Caco-2 (cell line): ENCODE measurements around the gene CLDN18. TPM values are rescaled to one million over a fixed set of nuclear protein-coding genes. Genes with fewer than 3 reads are reported as not detected.

ENCODE experiments used
- BruUV-seq: library from RNA; stranded (reverse); fragments of 400-500 nt; replicated peaks from 2 replicates; lab custom pipeline; 2021; lab: Mats Ljungman, UMichigan
- CTCF ChIA-PET: fragments of 300-600 bp; sonication (Branson Sonifier 250); formaldehyde crosslinking; loops from one replicate; lab custom pipeline; 2022; ENCODE audit warnings: antibody characterized with exemption; lab: Charles Lee
- POLR2A ChIA-PET: fragments of 300-600 bp; sonication (Branson Sonifier 250); formaldehyde crosslinking; loops from one replicate; lab custom pipeline; 2022; ENCODE audit warnings: antibody characterized with exemption; lab: Charles Lee
- DNase-seq, 2 experiments: peaks; one replicate each; pipeline versions ENCODE4 v3.0.0 to v3.0.0-alpha.2; 2020 to 2022
- H3K27me3 ChIP-seq: replicated peaks from 2 replicates; pipeline ENCODE4 v1.6.0; 2011; ENCODE audit warnings: low read length; ENCODE audit not compliant: control insufficient read depth, insufficient read depth
- H3K36me3 ChIP-seq: 2 replicates; pipeline ENCODE4 v1.5.1; 2011; ENCODE audit warnings: low read length; ENCODE audit not compliant: control insufficient read depth, insufficient read depth
- H3K4me1 ChIP-seq: fragments of 250-450 bp; sonication (Bioruptor Pico); 2 replicates; pipeline ENCODE4 v1.5.1; 2020; ENCODE audit warnings: mild to moderate bottlenecking
- H3K4me3 ChIP-seq: 2 replicates; pipeline ENCODE4 v1.5.1; 2011; ENCODE audit warnings: low read depth, mild to moderate bottlenecking, control low read depth, low read length
- H3K9me3 ChIP-seq: fragments of 250-450 bp; sonication (Bioruptor Pico); 2 replicates; pipeline ENCODE4 v1.5.1; 2020; ENCODE audit warnings: mild to moderate bottlenecking, moderate library complexity
- H3K27ac Mint-ChIP-seq: one replicate; pipeline ENCODE4 v1.8.0; 2022; ENCODE audit warnings: mixed read lengths; ENCODE audit not compliant: unreplicated experiment
- H3K27me3 Mint-ChIP-seq: one replicate; pipeline ENCODE4 v1.8.0; 2022; ENCODE audit warnings: mixed read lengths; ENCODE audit not compliant: insufficient read depth, unreplicated experiment
- H3K36me3 Mint-ChIP-seq: one replicate; pipeline ENCODE4 v1.8.0; 2022; ENCODE audit warnings: mild to moderate bottlenecking, mixed read lengths; ENCODE audit not compliant: insufficient read depth, unreplicated experiment
- H3K4me1 Mint-ChIP-seq: one replicate; pipeline ENCODE4 v1.8.0; 2022; ENCODE audit warnings: low read depth, mixed read lengths; ENCODE audit not compliant: unreplicated experiment
- H3K4me3 Mint-ChIP-seq: one replicate; pipeline ENCODE4 v1.8.0; 2022; ENCODE audit warnings: mild to moderate bottlenecking, moderate library complexity, mixed read lengths; ENCODE audit not compliant: unreplicated experiment
- H3K9me3 Mint-ChIP-seq: one replicate; pipeline ENCODE4 v1.8.0; 2022; ENCODE audit warnings: mixed read lengths; ENCODE audit not compliant: unreplicated experiment
- intact Hi-C: fragments of 100-400 bp; cut with micrococcal nuclease; formaldehyde crosslinking; loops from one replicate; pipeline ENCODE4 v1.10.0; 2022; ENCODE audit not compliant: unreplicated experiment
- total RNA-seq: library from RNA; stranded (reverse); gene quantifications from 2 replicates; pipeline ENCODE4 v1.2.3, GENCODE V29; 2022
- TF ChIP-seq, protein P1 (sequence below), 2 experiments: fragments of 200-600 bp in 1 of 2; IDR thresholded peaks; 1 replicate in 1 of 2; 2 replicates in 1 of 2; pipeline versions ENCODE4 v1.5.1 to v1.8.0; 2011 to 2022; ENCODE audit warnings: antibody characterized with exemption in 1 of 2, control low read depth in 1 of 2, inconsistent platforms in 1 of 2, low read depth in 1 of 2, low read length in 1 of 2, mild to moderate bottlenecking in 1 of 2, moderate library complexity in 1 of 2; ENCODE audit not compliant: insufficient read depth in 1 of 2, severe bottlenecking in 1 of 2, unreplicated experiment in 1 of 2

Gene CLDN18
- total RNA-seq, 1 experiment from 2014 or later: not detected

GRCh38 chr3:137987723-137988122 lies 22.2 kb upstream of the CLDN18 start:
- intact Hi-C loops: loop anchor here (2.0 to 5.0 kb wide), 2 partner anchors 17 to 50 kb away; no protein-coding TSS in a partner anchor
- no peaks in the 10 kb centered on the region for H3K9me3 ChIP-seq
- Mint-ChIP-seq H3K4me3 (no peak overlapping the region), H3K4me1 (peaks cover 14% of the 10 kb centered on the region), H3K27ac (no peak overlapping the region), H3K9me3 (peaks cover 4% of the 10 kb centered on the region), H3K36me3 (no peaks in the 10 kb centered on the region), H3K27me3 (no peaks in the 10 kb centered on the region)
- no peaks in the 10 kb centered on the region for H3K36me3 ChIP-seq
- no peak for DNase-seq
- peaks cover 17% of the 10 kb centered on the region for H3K4me1 ChIP-seq
- TF ChIP-seq, protein P1, sequence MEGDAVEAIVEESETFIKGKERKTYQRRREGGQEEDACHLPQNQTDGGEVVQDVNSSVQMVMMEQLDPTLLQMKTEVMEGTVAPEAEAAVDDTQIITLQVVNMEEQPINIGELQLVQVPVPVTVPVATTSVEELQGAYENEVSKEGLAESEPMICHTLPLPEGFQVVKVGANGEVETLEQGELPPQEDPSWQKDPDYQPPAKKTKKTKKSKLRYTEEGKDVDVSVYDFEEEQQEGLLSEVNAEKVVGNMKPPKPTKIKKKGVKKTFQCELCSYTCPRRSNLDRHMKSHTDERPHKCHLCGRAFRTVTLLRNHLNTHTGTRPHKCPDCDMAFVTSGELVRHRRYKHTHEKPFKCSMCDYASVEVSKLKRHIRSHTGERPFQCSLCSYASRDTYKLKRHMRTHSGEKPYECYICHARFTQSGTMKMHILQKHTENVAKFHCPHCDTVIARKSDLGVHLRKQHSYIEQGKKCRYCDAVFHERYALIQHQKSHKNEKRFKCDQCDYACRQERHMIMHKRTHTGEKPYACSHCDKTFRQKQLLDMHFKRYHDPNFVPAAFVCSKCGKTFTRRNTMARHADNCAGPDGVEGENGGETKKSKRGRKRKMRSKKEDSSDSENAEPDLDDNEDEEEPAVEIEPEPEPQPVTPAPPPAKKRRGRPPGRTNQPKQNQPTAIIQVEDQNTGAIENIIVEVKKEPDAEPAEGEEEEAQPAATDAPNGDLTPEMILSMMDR (IDR thresholded peaks at IDR 0.05; ENCODE audit: insufficient read depth in 1 of 2, low read depth in 1 of 2, low read length in 1 of 2, severe bottlenecking in 1 of 2, unreplicated experiment in 1 of 2): no peak
- no TSS peak for BruUV-seq
- H3K4me3 ChIP-seq: no peak overlapping the region
- POLR2A ChIA-PET: no interaction called here
- CTCF ChIA-PET: no interaction called here
- no peaks in the 10 kb centered on the region for H3K27me3 ChIP-seq

DNA sequence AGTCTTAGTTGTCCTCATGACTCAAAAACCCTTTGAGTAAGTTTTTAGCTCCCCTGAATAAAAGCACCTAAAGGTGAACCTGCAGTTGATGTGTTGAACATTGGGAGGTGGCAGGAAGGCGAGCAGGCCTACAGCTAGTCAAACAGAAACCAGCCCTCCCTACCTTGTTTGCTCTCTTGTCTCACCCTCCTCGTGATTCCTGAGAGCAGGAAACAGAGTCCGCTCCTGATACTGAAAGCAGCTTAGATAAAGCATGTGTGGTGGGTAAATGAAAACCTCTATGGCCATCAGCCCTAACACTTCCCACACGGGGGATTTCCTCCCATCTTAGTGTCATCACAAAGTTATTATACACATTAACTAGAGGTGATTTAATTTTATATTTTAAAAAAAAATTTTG lies 21.8 kb upstream of the CLDN18 start:
- TF ChIP-seq, protein P1 (IDR thresholded peaks at IDR 0.05; ENCODE audit: insufficient read depth in 1 of 2, low read depth in 1 of 2, low read length in 1 of 2, severe bottlenecking in 1 of 2, unreplicated experiment in 1 of 2): no peak
- CTCF ChIA-PET: no interaction called here
- Histone ChIP-seq H3K27me3 (no peaks in the 10 kb centered on the region), H3K4me1 (peaks cover 17% of the 10 kb centered on the region), H3K4me3 (no peak overlapping the region), H3K9me3 (no peaks in the 10 kb centered on the region), H3K36me3 (no peaks in the 10 kb centered on the region)
- POLR2A ChIA-PET: no interaction called here
- Mint-ChIP-seq H3K4me3 (no peak overlapping the region), H3K4me1 (peaks cover 14% of the 10 kb centered on the region), H3K36me3 (no peaks in the 10 kb centered on the region), H3K9me3 (no peaks in the 10 kb centered on the region), H3K27me3 (no peaks in the 10 kb centered on the region), H3K27ac (peak overlapping the region; percentile 42)
- intact Hi-C loops: loop anchor here (2.0 to 5.0 kb wide), 2 partner anchors 17 to 49 kb away; no protein-coding TSS in a partner anchor
- BruUV-seq: no TSS peak
- peak; percentile 35 to 50 for DNase-seq

DNA sequence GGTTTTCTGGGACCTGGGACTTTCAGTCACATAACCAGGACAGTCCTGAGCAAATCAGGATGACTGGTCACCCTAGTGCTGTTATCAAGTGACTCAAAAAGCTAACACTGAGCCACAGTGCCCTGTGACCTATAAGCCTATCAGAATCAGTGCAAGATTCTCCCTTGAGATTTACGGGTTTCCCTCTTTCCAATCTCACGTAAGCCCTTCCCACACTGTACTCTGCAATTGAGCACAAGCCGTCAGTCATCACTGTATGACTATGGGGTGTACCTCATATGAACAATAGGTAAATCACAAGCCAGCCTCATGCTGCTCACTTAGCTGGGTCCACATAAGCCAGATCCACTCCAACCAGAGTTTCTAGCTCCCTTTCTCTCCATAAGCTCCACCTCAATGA lies 21.0 kb upstream of the CLDN18 start:
- BruUV-seq: no TSS peak
- H3K4me3 Mint-ChIP-seq: no peak overlapping the region
- Histone ChIP-seq H3K4me1 (peaks cover 17% of the 10 kb centered on the region), H3K27me3 (no peaks in the 10 kb centered on the region), H3K36me3 (no peaks in the 10 kb centered on the region), H3K4me3 (no peak overlapping the region), H3K9me3 (no peaks in the 10 kb centered on the region; the same call in 1 of the 2 replicates)
- ChIA-PET POLR2A (no interaction called here), CTCF (no interaction called here)
- peak overlapping the region; percentile 42 for H3K27ac Mint-ChIP-seq
- peaks cover 2% of the 10 kb centered on the region for H3K9me3 Mint-ChIP-seq
- H3K27me3 Mint-ChIP-seq: no peaks in the 10 kb centered on the region
- TF ChIP-seq, protein P1 (IDR thresholded peaks at IDR 0.05; ENCODE audit: insufficient read depth in 1 of 2, low read depth in 1 of 2, low read length in 1 of 2, severe bottlenecking in 1 of 2, unreplicated experiment in 1 of 2): no peak
- DNase-seq: no peak
- intact Hi-C loops: loop anchor here (2.0 to 5.0 kb wide), 2 partner anchors 18 to 48 kb away; no protein-coding TSS in a partner anchor
- H3K36me3 Mint-ChIP-seq: no peaks in the 10 kb centered on the region
- H3K4me1 Mint-ChIP-seq: peaks cover 14% of the 10 kb centered on the region
